ENCODE measurements around the gene SRGAP3.

- TF ChIP-seq CTCF (conservative IDR thresholded peaks at IDR 0.05; ENCODE audit: low read length) (no peak), EZH2phosphoT487 (IDR thresholded peaks at IDR 0.05; ENCODE audit: borderline replicate concordance) (no peak)
These were observed 31.2 kb upstream of the SRGAP3 start for GRCh38 chr3:9280451-9281219.

All from Loucy (cell line).